ENCODE results near the gene BABAM2. TPM values are rescaled to one million over a fixed set of nuclear protein-coding genes. Genes with fewer than 3 reads are reported as not detected.
"Not testable (repeated sequence)": the region's sequence is repeated elsewhere in the genome, so short reads cannot be mapped to it uniquely, and the experiment has no call there.

The BABAM2 gene
- total RNA-seq, 1 donor from 2014 or later, result 29.5 TPM

GRCh38 chr2:27953077-27953476 lies 62.5 kb downstream of the BABAM2 start:
- ATAC-seq, result no peak

GRCh38 chr2:27954221-27954673 lies 63.7 kb downstream of the BABAM2 start:
- ATAC-seq, result no peak

GRCh38 chr2:27954771-27955383 lies 64.3 kb downstream of the BABAM2 start:
- ATAC-seq, result peak; percentile 76

DNA sequence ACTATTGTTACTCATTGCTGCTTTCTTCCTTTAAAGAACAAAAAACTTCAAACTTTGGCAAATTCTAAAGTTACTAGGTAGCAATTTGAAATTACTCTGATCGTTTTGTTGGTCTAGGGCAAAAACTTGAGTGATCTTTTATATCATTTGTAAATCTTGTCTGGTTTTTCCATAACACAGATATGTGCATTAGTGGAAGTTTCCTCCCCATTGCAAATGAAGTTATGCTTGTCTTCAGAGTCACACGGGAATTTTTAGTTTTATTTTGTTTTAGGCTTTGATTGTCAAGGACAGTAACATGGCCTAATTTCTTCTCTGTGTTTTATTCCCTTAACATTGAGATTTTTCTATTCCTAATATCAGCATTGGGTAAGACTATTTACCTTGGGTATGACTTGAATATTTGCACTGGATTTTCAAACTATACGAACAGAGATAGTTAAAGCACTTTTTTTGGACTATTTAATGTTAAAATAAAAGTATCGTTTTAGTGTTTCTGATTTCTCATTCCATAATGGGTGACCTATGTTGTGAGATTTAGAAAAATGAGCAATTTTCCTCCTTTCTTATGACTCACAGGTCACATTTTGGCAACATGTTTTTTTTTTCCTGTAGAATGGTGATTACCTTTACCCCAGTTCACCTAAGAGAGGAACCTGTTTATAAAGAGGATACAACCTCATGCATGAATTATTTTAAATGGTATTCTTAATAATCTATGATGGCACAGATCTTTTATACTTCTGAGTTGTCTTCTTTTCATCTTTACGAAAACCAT lies 65.0 kb downstream of the BABAM2 start:
- peak; percentile 48 for ATAC-seq

- ATAC-seq, result no peak
Measured at GRCh38 chr2:27956888-27957287, 66.4 kb downstream of the BABAM2 start.

DNA sequence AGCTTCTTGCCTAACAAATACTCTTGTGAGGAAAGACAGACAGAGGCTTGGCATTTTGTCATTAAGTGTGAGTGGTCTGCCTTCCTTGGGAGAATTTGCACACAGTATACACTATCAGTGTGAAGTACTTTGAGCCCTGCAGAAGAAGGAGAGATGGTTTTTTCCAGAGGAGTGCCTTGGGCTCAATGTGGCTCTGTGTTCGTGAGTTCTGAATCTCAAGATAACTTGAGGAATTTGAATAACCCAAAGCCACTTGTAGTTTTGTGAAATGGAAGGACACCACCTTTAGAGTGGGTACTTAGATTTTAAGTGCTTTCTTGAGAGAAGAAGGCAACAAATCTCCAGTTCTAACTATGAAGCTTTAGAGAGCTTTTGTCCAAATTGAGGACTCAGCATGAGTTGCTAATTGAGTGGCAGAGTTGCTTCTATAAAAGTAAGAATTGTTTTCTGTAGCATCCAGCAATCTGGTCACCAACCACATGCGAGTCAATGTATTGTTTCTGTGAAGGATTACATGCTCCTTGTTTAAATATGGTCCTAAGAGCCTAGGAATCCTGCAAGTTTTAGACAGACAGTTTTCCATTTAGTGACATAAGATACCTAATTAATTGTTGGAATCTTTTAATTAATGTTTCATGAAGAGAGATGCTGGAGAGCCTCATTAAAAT lies 68.3 kb downstream of the BABAM2 start:
- ATAC-seq, result no peak

GRCh38 chr2:27959496-27959895 lies 69.0 kb downstream of the BABAM2 start:
- ATAC-seq, result no peak

DNA sequence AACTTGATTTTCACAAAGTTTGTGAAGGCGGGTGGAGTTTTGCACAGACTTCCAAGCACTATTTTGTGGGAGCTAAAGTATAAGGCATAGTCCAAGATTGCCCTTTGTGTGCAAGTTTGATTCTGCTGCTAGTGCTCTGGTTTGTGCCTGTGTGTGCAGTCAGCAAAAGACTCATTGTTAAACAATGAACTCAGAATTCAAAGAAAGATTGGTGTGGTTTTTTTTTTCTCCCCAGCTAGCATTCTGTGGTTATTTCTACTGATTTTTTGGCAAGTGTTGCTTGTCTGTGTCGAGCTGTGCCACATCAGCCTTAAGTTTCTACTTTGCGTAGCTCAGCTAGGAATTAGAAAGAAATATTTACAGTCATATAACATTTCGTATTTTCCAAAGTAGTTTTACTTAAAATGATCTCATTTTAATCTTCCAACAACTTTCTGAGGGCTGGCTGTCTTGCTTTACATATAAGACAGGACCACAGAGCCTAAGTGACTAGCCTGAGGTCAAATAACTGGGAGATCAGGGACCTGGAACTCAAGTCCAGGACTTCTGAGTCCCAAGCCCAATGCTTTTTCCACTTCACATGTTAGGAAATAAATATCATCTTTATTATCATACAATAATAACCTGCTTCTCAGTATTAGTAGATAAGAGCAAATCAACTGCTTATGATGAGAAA lies 69.8 kb downstream of the BABAM2 start:
- no peak for ATAC-seq

- no peak for ATAC-seq
Measured at GRCh38 chr2:27962006-27962405, 71.5 kb downstream of the BABAM2 start.

DNA sequence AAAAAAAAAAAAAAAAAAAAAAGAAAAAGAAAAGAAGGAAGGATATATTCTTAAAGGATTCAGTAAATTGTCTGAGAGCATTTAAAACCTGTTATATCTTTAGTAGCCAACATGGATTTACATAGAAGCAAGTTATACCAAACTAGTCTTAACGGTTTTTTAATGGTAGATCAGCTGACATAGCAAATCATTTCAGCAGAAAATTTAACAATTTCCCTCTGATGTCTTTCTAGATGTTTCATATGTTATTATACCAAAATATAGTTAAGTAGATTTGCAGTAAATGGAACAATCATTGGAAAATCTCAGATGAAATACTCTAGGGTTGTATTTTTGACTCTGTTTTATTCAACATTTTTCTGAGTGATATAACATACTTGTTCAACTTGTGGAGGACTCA lies 72.9 kb downstream of the BABAM2 start:
- ATAC-seq, result no peak

DNA sequence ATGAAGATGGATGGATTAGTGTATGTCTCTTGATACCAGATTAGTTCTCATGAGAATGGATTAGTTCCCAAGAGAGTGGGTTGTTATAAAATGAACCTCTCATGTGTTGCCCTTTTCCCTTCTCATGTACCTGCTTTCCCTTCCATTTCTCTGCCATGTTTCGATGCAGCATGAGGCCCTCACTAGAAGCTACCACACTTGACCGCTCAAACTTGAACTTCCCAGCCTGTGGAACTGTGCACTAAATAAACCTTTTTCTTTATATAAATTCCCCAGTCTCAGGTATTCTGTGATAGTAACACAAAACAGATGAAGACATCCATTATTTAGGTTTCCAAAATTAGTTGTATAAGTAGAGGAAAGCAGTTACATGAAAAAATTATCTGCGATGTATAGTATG lies 73.5 kb downstream of the BABAM2 start:
- ATAC-seq, result no peak

GRCh38 chr2:27965841-27966240 lies 75.3 kb downstream of the BABAM2 start:
- no peak for ATAC-seq

GRCh38 chr2:27966466-27966865 lies 75.9 kb downstream of the BABAM2 start:
- ATAC-seq, result no peak

DNA sequence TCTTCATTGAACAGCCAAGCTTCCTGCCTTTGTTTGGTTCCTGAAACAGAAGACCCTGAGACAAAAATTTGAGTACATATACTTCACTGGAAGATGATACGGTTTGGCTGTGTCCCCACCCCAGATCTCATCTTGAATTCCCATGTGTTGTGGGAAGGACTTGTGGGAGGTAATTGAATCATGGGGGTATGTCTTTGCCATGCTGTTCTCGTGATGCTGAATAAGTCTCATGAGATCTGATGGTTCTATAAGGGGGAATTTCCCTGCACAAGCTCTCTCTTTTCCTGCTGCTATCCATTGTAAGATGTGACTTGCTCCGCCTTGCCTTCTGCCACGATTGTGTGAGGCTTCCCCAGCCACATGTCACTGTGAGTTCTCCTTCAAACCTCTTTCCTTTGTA lies 76.5 kb downstream of the BABAM2 start:
- ATAC-seq, result no peak

GRCh38 chr2:27968045-27968444 lies 77.5 kb downstream of the BABAM2 start:
- ATAC-seq, result not testable (repeated sequence)

- ATAC-seq, result not testable (repeated sequence)
Measured at GRCh38 chr2:27968957-27969356, 78.4 kb downstream of the BABAM2 start.

GRCh38 chr2:27972311-27972710 lies 81.8 kb downstream of the BABAM2 start:
- ATAC-seq, result no peak

- peak; percentile 38 for ATAC-seq
Measured at GRCh38 chr2:27973592-27973991, 83.1 kb downstream of the BABAM2 start.

DNA sequence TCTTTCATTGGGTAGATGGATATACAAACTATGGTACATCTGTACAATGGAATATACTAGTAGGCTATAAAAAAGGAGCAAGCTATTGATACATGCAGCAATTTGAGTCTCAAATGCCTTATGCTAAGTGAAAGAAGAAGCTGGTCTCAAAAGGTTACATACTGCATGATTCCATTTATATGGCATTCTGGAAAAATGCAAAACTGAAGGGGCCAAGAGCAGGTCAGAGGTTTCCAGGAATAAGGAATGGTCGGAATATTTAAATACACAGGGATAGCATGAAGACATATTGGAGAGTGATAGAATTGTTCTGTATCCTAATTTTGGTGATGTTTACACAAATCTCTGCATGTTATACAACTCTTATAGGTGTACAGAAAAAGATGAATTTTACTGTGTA lies 85.8 kb downstream of the BABAM2 start:
- no peak for ATAC-seq

DNA sequence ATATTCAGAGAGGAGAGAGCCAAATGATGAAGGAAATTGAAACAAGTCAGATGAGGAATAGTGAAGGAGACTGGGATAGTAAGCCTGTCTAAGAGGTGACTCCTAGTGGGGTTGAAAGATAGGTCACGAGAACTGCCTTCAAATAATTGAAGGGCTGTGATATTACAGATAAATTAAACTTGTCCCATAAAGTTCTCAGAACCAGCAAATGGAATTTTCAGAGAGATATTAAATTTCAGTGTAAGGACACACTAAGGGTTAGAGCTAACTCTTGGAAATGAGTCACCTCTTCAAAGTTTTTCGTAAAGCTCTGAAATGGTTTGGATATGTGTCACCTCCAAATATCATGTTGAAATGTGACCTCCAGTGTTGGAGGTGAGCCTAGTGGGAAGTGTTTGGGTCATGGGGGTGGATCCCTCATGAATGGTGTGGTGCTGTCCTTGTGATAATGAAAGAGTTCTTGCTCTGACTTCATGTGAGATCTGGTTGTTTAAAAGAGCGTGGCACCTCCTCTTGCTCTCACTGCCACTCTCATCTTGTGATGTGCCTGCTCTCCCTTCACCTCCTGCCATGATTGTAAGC lies 87.3 kb downstream of the BABAM2 start:
- peak; percentile 74 for ATAC-seq

GRCh38 chr2:27978761-27979160 lies 88.2 kb downstream of the BABAM2 start:
- not testable (repeated sequence) for ATAC-seq

- no peak for ATAC-seq
Measured at GRCh38 chr2:27980242-27980641, 89.7 kb downstream of the BABAM2 start.

GRCh38 chr2:27984153-27984552 lies 93.6 kb downstream of the BABAM2 start:
- ATAC-seq, result no peak

Measured in esophagus mucosa (tissue), 1 donor.